Renal pelvis (tissue), 4 donors: ENCODE measurements around the gene TMEM54. TPM values are rescaled to one million over a fixed set of nuclear protein-coding genes. Genes with fewer than 3 reads are reported as not detected.
"Not testable (repeated sequence)": the region's sequence is repeated elsewhere in the genome, so short reads cannot be mapped to it uniquely, and the experiment has no call there.

ENCODE experiments used
- DNase-seq: peaks from one replicate; pipeline ENCODE4 v3.0.0-alpha.2; 2013
- polyA plus RNA-seq, 3 donors: library from polyadenylated mRNA; unstranded; fragments of 120-200 nt; gene quantifications; one replicate each; pipeline ENCODE4 v1.2.1, GENCODE V29; 2013; ENCODE audit not compliant: insufficient read length in 3 of 3

Gene TMEM54
- polyA plus RNA-seq, 3 donors, result 7.2 to 10.1 (median 7.4) TPM

GRCh38 chr1:32925403-32926162 lies 24.4 kb upstream of the TMEM54 start:
- peak; percentile 69 for DNase-seq

- no peak for DNase-seq
Measured at GRCh38 chr1:32924881-32925344, 23.7 kb upstream of the TMEM54 start.

- DNase-seq, result no peak
Measured at GRCh38 chr1:32920833-32921232, 19.6 kb upstream of the TMEM54 start.

GRCh38 chr1:32919811-32920733 lies 18.9 kb upstream of the TMEM54 start:
- peak; percentile 47 for DNase-seq

GRCh38 chr1:32918179-32918578 lies 17.0 kb upstream of the TMEM54 start:
- DNase-seq, result no peak

- DNase-seq, result no peak
Measured at GRCh38 chr1:32917521-32917920, 16.3 kb upstream of the TMEM54 start.

- DNase-seq, result no peak
Measured at GRCh38 chr1:32915766-32916706, 14.8 kb upstream of the TMEM54 start.

GRCh38 chr1:32910319-32910718 lies 9.1 kb upstream of the TMEM54 start:
- DNase-seq, result no peak

GRCh38 chr1:32907435-32907834 lies 6.2 kb upstream of the TMEM54 start:
- peak; percentile 62 for DNase-seq

- DNase-seq, result no peak
Measured at GRCh38 chr1:32906654-32907053, 5.5 kb upstream of the TMEM54 start.

- not testable (repeated sequence) for DNase-seq
Measured at GRCh38 chr1:32905588-32905987, 4.4 kb upstream of the TMEM54 start.

GRCh38 chr1:32904797-32905196 lies 3.6 kb upstream of the TMEM54 start:
- DNase-seq, result no peak

- no peak for DNase-seq
Measured at GRCh38 chr1:32903991-32904785, 3.0 kb upstream of the TMEM54 start.

GRCh38 chr1:32902535-32902920 lies 1.3 kb upstream of the TMEM54 start:
- DNase-seq, result no peak

GRCh38 chr1:32901823-32902534 lies 790 bp upstream of the TMEM54 start:
- no peak for DNase-seq

- DNase-seq, result no peak
Measured at GRCh38 chr1:32900371-32900955, 726 bp downstream of the TMEM54 start.

- DNase-seq, result no peak
Measured at GRCh38 chr1:32899586-32900296, 1.4 kb downstream of the TMEM54 start.

- DNase-seq, result no peak
Measured at GRCh38 chr1:32898958-32899357, 2.2 kb downstream of the TMEM54 start.

- DNase-seq, result no peak
Measured at GRCh38 chr1:32898056-32898455, 3.1 kb downstream of the TMEM54 start.
